HPDE6-E6E7 (cell line): ENCODE data around the gene ARHGEF39.

ENCODE experiments used
- DNase-seq: peaks from one replicate; pipeline ENCODE4 v3.0.0; 2011; ENCODE audit warnings: missing footprints; ENCODE audit errors: extremely low spot score

Gene ARHGEF39

DNA sequence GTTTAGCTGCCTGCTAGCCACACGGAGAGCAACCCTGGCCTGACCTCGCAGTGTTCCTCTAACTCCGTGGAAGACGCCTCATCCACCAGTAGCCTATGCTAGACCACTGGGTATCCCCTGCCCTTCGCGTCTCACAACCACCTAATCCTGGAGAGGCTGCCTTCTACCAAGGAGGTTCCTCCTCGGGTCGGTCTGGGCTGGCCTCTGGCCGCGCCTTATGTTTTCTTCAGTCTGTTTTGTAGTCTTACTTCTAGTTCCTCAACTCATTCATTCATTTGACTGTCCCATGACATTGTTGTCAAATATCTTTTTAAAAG lies 26.3 kb upstream of the ARHGEF39 start:
- no peak for DNase-seq

DNA sequence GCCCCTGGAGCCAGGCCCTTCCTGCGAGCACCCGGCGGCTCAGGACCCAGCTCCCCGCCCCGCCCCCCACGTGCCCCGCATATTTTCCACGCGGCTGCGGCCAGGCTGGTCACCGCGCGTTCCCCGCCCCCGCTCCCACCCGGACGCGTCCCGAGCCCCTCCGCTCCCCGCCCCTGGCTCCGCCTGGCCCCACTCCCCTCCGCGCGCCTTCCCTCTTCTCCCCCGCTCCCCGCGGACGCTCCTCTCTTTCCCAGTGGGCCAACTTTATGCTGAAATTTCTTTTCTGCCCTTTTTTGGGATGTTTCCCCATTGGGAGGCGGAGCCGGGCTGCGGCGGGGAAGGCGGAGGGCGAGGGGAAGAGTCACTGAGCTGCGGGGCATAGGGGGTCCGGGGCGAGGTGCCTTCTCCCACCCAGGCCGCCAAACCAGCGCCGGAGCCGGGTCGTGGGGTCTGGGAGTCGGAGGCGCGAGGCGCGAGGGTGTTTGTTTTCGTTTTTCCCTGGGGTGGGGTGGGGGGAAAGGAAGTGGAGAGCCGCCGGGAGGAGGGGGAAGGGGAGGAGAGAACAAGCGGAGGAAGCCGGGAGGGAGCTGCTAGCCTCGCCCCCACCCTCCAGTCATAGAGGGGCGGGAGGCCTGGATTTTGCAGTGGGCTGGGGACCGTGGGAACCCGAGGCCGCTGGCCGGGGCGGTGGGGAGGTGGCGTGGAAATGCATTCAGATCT lies 25.8 kb upstream of the ARHGEF39 start:
- DNase-seq, result peak; percentile 12

DNA sequence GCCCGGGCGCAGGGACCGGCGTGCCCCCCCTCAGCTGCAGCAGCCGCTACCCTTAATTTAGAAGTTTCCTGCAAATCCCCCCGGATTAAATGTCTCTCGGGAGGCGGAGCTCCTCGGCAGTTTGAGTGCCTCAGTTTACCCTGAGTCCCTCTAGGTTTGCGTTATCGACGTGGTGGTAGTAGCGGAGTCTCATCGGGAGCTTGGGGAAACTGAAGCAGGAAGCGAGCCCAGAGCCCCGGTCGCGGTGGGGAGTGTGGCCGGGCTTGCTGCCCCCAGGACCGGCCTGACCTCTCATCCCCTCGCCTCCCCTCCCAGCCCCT lies 25.3 kb upstream of the ARHGEF39 start:
- DNase-seq, result peak; percentile 12

DNA sequence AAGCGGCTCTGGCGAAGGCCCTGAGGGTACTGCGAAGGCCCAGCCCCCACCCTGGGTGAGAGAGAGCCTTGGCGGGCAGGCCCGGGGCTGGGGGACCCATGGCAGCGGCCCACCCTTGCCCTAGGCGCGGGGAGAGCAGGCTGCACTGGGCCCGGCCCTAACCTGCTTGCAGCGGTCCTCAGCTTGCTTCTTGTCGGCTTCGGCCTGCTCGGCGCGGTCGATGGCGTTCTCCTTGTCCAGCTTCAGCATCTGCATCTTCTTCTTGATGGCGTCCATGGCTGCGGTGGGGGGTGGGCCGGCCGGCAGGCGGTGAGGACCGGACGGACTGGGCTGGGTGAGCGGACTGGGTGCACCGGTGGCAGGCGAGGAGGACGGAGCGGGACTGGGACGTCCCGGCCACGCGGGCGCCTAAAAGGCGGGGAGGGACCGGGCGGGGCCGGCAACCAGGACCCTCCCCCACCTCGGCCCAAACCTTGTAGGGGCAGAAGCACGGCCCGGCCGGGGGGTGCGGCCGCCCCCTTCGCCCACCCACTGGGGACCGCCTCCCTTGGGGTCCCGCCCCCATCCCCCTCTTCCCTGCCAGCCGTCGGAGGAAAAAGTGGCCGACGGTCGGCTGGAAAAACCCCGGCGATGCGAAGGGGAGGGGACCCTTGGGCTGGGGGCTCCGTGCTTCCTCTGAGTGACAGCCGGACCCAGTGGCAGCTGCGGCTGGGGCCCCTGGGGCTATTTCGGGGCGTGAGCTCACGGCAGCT lies 24.7 kb upstream of the ARHGEF39 start, which contains the start of gene TPM2:
TSS of gene TPM2 (minus strand) at position 384 of the 752 bp plus-strand sequence. CDS start at position 276, 108 bp downstream.
- peak; percentile 53 for DNase-seq

DNA sequence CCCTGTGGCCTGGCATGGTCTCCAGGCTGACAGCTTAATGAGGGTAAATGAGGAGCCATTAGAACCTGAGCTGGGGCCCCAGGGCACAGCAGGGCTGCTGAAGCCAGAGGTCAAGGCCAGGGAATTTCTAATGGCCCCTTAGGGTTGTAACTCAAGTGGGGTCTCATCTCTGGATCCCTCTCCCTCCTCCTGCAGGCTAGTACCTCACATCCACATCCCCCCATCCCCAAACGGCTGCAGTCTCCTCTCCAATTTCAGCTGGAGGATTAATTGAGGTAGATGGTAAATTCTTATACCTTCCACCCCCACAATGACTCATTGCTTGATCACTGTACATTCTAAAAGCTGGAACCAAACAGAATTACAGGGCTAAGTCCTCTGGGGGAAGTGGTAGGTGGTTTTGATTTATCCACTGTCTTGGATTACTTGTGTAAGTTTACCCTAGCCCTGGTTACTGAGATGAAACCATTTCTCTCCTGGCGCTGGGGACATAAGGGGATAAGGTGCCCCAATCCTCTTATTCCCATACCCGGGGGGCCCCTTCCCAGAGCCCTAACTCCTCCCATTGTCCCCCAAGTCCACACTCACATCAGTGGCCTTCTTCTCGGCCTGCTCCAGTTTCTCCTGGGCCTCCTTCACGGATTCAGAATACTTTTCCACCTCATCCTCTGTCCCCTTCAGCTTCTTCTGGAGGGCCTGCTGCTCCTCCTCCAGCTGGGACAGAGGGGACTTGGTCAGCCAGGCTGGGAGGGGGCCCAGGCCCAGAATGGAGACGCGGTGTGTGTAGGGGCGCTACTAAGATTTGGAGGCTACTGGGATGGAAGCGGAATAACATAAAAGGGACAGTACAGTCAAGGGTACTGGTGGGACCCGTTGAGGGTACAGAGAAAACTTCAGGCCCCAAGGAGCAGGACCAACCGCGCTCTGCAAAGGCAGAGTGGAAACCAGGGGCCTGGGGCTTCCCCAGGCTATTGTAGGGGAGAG lies 23.9 kb upstream of the ARHGEF39 start:
- DNase-seq, result peak; percentile 69

DNA sequence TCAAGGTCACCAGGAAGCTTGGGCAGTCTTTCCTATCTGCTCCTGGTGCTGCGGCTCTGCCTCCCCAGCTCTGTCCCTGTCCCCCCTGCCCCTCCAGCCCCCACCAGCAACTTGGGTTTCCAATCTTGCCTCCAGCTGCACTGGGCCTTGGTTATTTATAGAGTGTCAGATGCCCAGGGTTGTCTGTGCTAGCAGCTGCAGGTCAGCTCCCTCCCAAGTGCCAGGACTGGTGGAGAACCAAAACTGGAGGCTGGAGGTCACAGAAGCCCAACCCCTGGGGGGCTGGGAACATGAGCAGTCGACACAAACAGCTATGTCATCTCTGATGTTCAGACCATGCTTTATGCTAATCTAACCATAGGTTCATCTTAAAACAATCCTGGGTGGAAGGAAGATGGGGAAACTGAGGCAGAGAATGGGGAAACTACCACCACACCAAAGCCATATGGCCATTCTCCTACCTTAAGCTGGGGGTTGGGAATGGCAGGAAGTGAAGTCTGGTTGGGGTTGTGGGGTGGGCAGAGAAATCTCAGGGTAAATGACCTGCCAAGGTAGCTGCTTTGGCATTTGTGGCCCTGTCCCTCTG lies 23.1 kb upstream of the ARHGEF39 start:
- DNase-seq, result no peak

DNA sequence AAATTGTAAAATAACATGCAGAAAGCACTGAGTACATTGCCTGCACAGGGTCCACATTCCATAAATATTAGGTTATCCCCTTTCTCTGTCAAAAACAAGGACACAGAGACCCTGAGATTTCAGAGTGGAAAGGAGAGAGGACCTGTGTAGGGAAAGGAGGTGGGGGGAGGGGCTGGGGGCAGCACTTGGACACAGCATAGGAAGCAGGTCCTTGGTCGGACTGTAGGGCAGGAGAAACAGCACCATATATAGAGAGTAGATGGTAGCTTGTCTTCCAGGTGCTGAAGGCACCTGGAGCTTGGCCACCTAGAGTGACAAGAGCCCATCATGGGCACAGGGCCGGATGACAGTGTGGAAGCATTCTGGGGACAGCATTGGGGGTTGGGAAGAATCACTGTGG lies 22.3 kb upstream of the ARHGEF39 start:
- no peak for DNase-seq

DNA sequence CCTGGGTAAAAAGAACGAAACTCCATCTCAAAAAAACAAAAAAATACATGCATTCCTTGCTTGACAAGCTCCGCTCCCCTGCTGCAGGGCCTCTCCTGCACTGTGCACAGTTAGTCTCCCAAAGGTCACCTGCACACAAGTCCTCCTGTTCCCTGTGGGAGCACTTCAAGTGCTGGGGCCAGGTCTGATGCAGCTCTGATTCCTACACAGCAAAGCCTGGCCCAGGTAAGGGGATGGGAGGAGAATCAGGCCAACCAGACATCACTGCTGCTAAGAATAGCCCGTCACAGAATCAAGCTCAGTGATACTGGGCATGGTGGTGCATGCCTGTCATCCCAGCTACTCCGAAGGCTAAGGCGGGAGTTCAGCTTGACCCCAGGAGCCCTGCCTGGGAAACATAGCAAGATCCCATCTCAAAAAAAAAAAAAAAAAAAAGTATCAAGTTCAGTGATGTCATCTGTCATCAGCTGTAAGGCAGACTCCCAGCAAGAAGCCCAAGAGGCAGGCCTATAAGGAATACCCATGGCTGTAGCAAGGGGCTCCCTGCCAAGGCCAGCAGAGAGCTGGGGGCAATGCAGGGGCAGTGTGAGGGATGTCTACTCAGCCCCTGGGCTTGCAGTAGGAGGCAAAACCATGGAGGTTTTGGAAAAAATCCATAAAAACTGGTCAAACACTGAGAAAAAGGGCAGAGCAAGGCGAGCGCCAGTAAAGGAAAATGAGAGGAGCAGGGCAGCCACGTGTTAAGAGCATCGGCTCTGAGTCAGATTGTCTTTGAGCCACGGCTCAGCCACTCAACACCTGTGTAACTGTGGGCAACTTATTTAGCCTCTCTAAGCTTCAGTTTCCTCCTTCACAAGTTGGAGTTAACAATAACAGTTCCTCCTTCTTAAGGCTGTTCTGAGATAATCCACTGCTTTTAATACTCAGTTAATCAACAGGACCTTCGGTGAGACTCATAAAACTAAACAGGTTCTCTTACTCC lies 21.5 kb upstream of the ARHGEF39 start:
- no peak for DNase-seq

DNA sequence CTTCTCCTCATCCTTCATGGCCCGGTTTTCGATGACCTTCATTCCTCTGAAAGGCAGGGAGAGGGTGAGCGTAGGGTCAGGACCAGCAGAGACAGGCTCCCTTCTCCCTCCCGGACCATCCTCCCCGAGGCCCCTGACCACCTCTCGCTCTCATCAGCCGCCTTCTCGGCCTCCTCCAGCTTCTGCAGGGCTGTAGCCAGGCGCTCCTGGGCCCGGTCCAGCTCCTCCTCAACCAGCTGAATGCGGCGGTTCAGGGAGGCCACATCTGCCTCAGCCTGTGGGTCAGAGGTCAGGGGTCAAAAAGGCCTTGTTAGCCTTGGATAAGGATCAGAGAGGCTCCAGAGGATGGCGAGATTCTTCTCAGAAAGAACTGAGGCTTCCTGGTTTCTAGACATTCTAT lies 20.5 kb upstream of the ARHGEF39 start:
- no peak for DNase-seq

DNA sequence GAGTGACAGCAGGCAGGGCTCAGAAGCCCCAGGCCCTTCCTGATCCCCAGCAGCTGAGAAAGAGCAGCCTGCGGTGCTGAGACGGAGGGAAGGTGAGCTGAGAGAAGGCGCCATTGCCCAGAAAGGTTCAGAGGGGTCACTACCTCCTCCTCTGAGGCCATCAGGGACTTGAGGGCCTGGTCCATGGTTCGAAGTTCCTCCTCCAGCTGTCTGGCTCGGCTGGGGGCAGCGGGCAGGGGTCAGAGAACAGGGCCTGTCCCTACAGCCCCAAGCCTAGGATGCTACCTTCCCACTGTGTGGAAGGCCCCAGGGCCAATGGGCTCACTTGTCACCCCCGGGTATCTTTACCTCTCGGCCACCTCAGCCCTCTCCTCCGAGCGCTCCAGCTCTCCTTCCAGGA lies 19.9 kb upstream of the ARHGEF39 start:
- no peak for DNase-seq

DNA sequence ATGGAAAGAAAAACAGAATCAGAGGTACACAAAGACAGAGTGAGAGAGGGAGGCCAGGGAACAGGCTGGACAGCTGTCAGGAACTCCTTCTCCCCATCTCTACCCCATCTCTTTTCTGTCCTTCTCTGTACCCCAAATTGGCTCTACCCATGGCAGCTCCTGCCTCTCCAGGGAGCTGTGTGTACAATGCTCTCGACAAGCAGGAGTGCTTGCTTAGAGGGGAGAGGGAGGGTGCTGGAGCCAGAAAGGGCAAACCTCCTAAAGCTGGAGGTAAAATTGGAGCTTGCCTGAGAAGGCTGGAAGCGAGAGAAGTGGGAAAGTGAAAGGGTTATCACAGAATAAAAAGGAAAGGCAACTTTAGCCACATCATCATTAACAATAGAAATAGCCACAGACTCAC lies 18.3 kb upstream of the ARHGEF39 start:
- DNase-seq, result no peak

DNA sequence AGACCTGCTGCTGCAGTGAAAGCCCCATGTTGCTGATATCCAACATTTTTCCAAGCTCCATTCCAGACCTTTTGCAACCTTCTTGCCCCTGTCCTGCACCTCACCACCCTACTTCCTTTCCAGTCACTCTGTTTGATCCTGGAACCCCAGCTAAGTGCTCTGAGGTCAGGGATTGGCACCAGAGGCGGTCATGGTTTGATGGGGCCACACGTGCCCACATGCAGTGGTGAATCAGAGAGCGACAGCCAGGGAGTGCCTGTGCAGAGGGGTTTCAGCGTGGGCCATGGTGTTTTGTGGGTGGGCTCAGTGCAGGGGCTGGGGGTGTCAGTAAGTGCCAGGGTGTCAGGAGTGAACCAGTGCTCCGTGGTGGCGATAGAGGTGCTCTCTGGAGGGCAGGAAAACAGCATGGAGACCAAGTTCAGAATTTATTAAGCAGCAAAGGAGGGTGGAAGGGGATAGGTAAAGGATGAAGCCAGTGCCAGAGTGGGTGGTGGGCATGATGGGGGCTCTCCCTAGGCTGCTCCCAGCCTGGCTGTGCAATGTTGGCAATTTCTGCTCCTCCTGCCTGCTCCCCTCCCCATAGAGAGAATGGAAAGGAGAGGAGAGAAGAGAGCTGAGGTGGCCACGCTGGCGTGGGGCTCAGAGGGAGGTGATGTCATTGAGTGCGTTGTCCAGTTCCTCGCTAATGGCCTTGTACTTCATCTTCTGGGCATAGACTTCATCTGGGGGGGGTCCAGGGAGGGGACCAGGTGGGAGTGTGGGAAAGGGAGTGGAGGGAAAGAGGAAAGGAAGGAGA lies 17.7 kb upstream of the ARHGEF39 start:
- DNase-seq, result no peak

DNA sequence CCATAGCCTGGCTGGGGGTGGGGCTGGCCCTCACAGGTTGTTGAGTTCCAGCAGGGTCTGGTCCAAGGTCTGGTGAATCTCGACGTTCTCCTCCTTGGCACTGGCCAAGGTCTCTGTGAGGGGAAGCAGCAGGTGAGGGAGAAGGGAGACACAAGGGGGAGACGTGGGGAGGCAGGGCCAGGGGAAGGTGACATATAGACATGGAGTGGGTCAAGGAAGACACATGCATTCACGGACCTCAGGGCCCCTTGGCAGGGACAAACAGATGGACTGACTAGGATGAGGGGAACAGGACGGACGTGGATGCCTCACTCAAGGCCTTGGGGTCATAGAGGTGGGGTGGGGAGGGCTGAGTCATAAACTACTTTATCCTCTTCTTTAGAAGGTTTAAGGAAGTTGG lies 17.1 kb upstream of the ARHGEF39 start:
- no peak for DNase-seq

DNA sequence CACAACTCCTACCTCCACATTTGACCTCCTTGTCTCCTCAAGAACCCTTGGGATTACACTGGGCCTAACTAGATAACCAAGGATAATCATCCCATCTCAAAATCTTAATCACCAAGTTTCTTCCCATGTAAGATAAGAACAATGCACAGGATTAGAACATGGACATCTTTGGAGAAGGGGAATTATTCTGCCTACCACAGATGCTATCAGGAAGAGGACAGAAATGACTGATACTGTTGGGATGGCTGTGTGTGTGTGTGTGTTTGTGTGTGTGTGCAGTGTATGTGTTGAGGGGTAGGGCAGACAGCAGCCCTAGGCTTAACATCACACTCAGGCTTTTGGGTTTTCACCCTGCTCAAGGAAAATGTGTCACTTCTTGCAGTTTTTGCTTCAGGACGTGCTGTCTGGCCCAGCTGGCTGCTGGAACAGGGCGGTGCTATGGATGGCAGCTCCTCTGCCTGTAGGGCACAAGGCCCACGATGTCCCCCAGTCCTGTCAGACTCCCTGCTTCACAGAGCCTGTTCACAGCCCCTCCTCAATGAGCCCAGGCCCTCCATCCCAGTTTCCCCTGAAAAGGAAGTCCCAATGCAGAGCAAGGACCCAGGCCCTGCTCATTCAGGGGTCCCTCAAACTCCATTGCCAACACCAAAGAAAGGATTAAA lies 16.5 kb upstream of the ARHGEF39 start:
- DNase-seq, result no peak

DNA sequence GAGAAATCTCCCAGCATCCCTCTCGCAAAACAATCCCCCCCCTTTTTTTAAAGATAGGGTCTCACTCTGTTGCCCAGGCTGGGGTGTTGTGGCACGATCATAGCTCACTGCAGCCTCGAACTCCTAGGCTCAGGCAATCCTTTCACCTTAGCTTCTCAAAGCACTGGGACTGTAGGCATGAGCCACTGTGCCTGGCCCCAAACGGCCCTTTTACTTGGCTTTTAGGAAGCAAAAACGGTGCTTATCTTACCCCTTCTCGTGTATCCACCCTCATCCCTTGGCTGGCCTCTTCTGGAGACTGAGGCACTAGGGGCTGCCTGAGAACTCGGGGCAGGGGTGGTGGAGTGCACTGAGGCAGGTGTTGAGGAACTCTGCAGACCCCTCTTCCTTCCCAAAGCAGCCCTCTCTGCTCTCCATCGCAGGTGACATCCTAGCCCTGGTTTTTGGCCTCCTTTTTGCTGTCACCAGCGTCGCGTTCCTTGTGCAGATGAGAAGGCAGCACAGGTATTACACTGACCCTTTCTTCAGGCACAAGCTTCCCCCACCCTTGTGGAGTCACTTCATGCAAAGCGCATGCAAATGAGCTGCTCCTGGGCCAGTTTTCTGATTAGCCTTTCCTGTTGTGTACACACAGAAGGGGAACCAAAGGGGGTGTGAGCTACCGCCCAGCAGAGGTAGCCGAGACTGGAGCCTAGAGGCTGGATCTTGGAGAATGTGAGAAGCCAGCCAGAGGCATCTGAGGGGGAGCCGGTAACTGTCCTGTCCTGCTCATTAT lies 15.5 kb upstream of the ARHGEF39 start:
- DNase-seq, result no peak

DNA sequence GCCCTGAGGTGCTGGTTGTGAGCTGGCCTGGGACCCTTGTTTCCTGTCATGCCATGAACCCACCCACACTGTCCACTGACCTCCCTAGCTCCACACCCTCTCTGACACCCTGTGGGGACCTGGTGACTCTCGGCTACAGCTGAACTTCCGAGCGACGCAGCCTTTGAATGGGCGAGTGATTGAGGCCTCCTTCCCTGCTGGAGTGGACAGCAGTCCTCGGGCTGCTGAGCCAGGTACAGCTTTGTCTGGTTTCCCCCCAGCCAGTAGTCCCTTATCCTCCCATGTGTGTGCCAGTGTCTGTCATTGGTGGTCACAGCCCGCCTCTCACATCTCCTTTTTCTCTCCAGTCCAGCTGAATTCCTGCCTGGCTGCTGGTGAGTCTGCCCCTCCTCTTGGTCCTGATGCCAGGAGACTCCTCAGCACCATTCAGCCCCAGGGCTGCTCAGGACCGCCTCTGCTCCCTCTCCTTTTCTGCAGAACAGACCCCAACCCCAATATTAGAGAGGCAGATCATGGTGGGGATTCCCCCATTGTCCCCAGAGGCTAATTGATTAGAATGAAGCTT lies 14.9 kb upstream of the ARHGEF39 start:
- DNase-seq, result no peak

DNA sequence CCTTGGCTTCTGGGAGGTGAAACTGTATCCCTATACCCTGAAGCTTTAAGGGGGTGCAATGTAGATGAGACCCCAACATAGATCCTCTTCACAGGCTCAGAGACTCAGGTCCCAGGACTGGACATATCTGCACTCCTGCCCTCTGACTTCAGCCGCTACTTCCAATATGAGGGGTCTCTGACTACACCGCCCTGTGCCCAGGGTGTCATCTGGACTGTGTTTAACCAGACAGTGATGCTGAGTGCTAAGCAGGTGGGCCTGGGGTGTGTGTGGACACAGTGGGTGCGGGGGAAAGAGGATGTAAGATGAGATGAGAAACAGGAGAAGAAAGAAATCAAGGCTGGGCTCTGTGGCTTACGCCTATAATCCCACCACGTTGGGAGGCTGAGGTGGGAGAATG lies 14.1 kb upstream of the ARHGEF39 start:
- DNase-seq, result no peak

DNA sequence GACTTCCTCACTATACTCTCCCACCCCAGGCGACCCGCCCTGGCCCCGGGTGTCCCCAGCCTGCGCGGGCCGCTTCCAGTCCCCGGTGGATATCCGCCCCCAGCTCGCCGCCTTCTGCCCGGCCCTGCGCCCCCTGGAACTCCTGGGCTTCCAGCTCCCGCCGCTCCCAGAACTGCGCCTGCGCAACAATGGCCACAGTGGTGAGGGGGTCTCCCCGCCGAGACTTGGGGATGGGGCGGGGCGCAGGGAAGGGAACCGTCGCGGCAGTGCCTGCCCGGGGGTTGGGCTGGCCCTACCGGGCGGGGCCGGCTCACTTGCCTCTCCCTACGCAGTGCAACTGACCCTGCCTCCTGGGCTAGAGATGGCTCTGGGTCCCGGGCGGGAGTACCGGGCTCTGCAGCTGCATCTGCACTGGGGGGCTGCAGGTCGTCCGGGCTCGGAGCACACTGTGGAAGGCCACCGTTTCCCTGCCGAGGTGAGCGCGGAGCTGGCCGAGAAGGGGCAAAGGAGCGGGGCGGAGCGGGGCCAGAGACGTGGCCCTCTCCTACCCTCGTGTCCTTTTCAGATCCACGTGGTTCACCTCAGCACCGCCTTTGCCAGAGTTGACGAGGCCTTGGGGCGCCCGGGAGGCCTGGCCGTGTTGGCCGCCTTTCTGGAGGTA lies 10.9 kb upstream of the ARHGEF39 start:
- no peak for DNase-seq
